Activated naive CD4-positive, alpha-beta T cell treated with anti-CD3 and anti-CD28 coated beads for 36 hours (primary cell): ENCODE data around the gene EMC6. TPM values are rescaled to one million over a fixed set of nuclear protein-coding genes. Genes with fewer than 3 reads are reported as not detected.

Experiments
- CTCF ChIA-PET: fragments of 350-600 bp; sonication (Branson Sonifier 250); formaldehyde crosslinking; loops from one replicate; lab custom pipeline; 2021; ENCODE audit warnings: antibody characterized with exemption; lab: Charles Lee
- DNase-seq: peaks from one replicate; pipeline ENCODE4 v3.0.0-alpha.2; 2020
- H3K27ac Mint-ChIP-seq: one replicate; pipeline ENCODE4 v1.8.0; 2021; ENCODE audit warnings: mild to moderate bottlenecking, mixed read lengths
- H3K27me3 Mint-ChIP-seq: one replicate; pipeline ENCODE4 v1.8.0; 2021; ENCODE audit warnings: low read depth, mixed read lengths
- H3K36me3 Mint-ChIP-seq: one replicate; pipeline ENCODE4 v1.8.0; 2021; ENCODE audit warnings: low read depth, mixed read lengths
- H3K4me1 Mint-ChIP-seq: one replicate; pipeline ENCODE4 v1.8.0; 2021; ENCODE audit warnings: low read depth, mixed read lengths
- H3K4me3 Mint-ChIP-seq: one replicate; pipeline ENCODE4 v1.8.0; 2021; ENCODE audit warnings: mild to moderate bottlenecking, moderate library complexity, mixed read lengths
- H3K9me3 Mint-ChIP-seq: one replicate; pipeline ENCODE4 v1.8.0; 2021; ENCODE audit warnings: mixed read lengths
- intact Hi-C: fragments of 100-400 bp; cut with micrococcal nuclease; formaldehyde crosslinking; loops from one replicate; pipeline ENCODE4 v1.15.1; 2023
- total RNA-seq, 2 experiments: library from RNA; stranded (reverse); gene quantifications; one replicate each; pipeline ENCODE4 v1.2.3, GENCODE V29; 2021

EMC6 gene
- total RNA-seq, 2 experiments from 2014 or later, result 41.8 to 44.0 TPM

GRCh38 chr17:3672571-3672970 is 4.0 kb downstream of the EMC6 start:
- no peak for DNase-seq
- intact Hi-C loops, result no loop called here
- no peaks in the 10 kb centered on the region for H3K27me3 Mint-ChIP-seq
- no peak overlapping the region for H3K4me3 Mint-ChIP-seq
- H3K27ac Mint-ChIP-seq, result no peak overlapping the region
- H3K4me1 Mint-ChIP-seq, result peaks cover 12% of the 10 kb centered on the region
- H3K9me3 Mint-ChIP-seq, result no peaks in the 10 kb centered on the region
- CTCF ChIA-PET, result interaction anchor here (0.8 kb wide), 1 partner anchor 10 kb away, joined by 3 read pairs; no protein-coding TSS in a partner anchor
- peaks cover 6% of the 10 kb centered on the region for H3K36me3 Mint-ChIP-seq

GRCh38 chr17:3675886-3676285 is 7.3 kb downstream of the EMC6 start:
- no peaks in the 10 kb centered on the region for H3K27me3 Mint-ChIP-seq
- no peak overlapping the region for H3K27ac Mint-ChIP-seq
- CTCF ChIA-PET, result no interaction called here
- peaks cover 3% of the 10 kb centered on the region for H3K36me3 Mint-ChIP-seq
- H3K4me3 Mint-ChIP-seq, result no peak overlapping the region
- intact Hi-C loops, result no loop called here
- peaks cover under 1% of the 10 kb centered on the region for H3K4me1 Mint-ChIP-seq
- DNase-seq, result no peak
- no peaks in the 10 kb centered on the region for H3K9me3 Mint-ChIP-seq

GRCh38 chr17:3678095-3678820 is 9.6 kb downstream of the EMC6 start:
- no peak for DNase-seq
- Mint-ChIP-seq H3K36me3 (peaks cover 9% of the 10 kb centered on the region), H3K9me3 (no peaks in the 10 kb centered on the region), H3K27ac (no peak overlapping the region), H3K4me1 (peaks cover 6% of the 10 kb centered on the region), H3K4me3 (no peak overlapping the region), H3K27me3 (no peaks in the 10 kb centered on the region)
- intact Hi-C loops, result no loop called here
- CTCF ChIA-PET, result no interaction called here

GRCh38 chr17:3678821-3679530 is 10.4 kb downstream of the EMC6 start:
- Mint-ChIP-seq H3K27ac (no peak overlapping the region), H3K36me3 (peaks cover 9% of the 10 kb centered on the region), H3K27me3 (no peaks in the 10 kb centered on the region), H3K4me1 (peaks cover 7% of the 10 kb centered on the region), H3K4me3 (no peak overlapping the region), H3K9me3 (no peaks in the 10 kb centered on the region)
- intact Hi-C loops, result no loop called here
- CTCF ChIA-PET, result interaction anchor here (1.0 kb wide), 1 partner anchor 32 kb away, joined by 3 read pairs; no protein-coding TSS in a partner anchor
- DNase-seq, result no peak

- H3K27ac Mint-ChIP-seq, result no peak overlapping the region
- CTCF ChIA-PET, result interaction anchor here (1.0 kb wide), 1 partner anchor 31 kb away, joined by 3 read pairs; no protein-coding TSS in a partner anchor
Measured at GRCh38 chr17:3679531-3680126, 11.0 kb downstream of the EMC6 start.

GRCh38 chr17:3681057-3681456 is 12.4 kb downstream of the EMC6 start:
- intact Hi-C loops, result loop anchor here (5.0 kb wide), 1 partner anchor 166 kb away; the partner anchor contains the start of gene NCBP3

More at GRCh38 chr17:3679531-3680126, 11.0 kb downstream of the EMC6 start:
- no peaks in the 10 kb centered on the region for H3K9me3 Mint-ChIP-seq
- H3K27me3 Mint-ChIP-seq, result no peaks in the 10 kb centered on the region
- intact Hi-C loops, result loop anchor here (5.0 kb wide), 1 partner anchor 168 kb away; the partner anchor contains the start of gene NCBP3
- H3K36me3 Mint-ChIP-seq, result peaks cover 9% of the 10 kb centered on the region
- H3K4me3 Mint-ChIP-seq, result no peak overlapping the region
- peaks cover 7% of the 10 kb centered on the region for H3K4me1 Mint-ChIP-seq
- no peak for DNase-seq

GRCh38 chr17:3681565-3681964 is 13.0 kb downstream of the EMC6 start:
- intact Hi-C loops, result loop anchor here (5.0 kb wide), 1 partner anchor 166 kb away; the partner anchor contains the start of gene NCBP3
- Mint-ChIP-seq H3K27me3 (no peaks in the 10 kb centered on the region), H3K4me1 (peaks cover 7% of the 10 kb centered on the region), H3K9me3 (no peaks in the 10 kb centered on the region), H3K27ac (no peak overlapping the region), H3K4me3 (no peak overlapping the region), H3K36me3 (peaks cover 7% of the 10 kb centered on the region)
- CTCF ChIA-PET, result interaction anchor here (1.4 to 2.7 kb wide), 2 partner anchors 48 to 57 kb away, joined by 4 to 27 read pairs; no protein-coding TSS in a partner anchor
- no peak for DNase-seq

More at GRCh38 chr17:3681057-3681456, 12.4 kb downstream of the EMC6 start:
- H3K27me3 Mint-ChIP-seq, result no peaks in the 10 kb centered on the region
- H3K4me3 Mint-ChIP-seq, result no peak overlapping the region
- H3K4me1 Mint-ChIP-seq, result peaks cover 7% of the 10 kb centered on the region
- H3K9me3 Mint-ChIP-seq, result no peaks in the 10 kb centered on the region
- H3K36me3 Mint-ChIP-seq, result peaks cover 7% of the 10 kb centered on the region
- CTCF ChIA-PET, result no interaction called here
- H3K27ac Mint-ChIP-seq, result no peak overlapping the region
- DNase-seq, result no peak

GRCh38 chr17:3682033-3682432 is 13.4 kb downstream of the EMC6 start:
- no peaks in the 10 kb centered on the region for H3K9me3 Mint-ChIP-seq
- no peak overlapping the region for H3K4me3 Mint-ChIP-seq
- no peak for DNase-seq
- H3K36me3 Mint-ChIP-seq, result peaks cover 7% of the 10 kb centered on the region
- CTCF ChIA-PET, result interaction anchor here (0.6 to 2.7 kb wide), 9 partner anchors 18 to 147 kb away, joined by 4 to 27 read pairs (median 5); partner anchors contain the start of gene HASPIN
- no peak overlapping the region for H3K27ac Mint-ChIP-seq
- no peaks in the 10 kb centered on the region for H3K27me3 Mint-ChIP-seq
- intact Hi-C loops, result loop anchor here (2.0 to 5.0 kb wide), 4 partner anchors 41 to 165 kb away; partner anchors contain the start of genes HASPIN and NCBP3
- H3K4me1 Mint-ChIP-seq, result peaks cover 7% of the 10 kb centered on the region

- Mint-ChIP-seq H3K4me3 (no peak overlapping the region), H3K9me3 (no peaks in the 10 kb centered on the region), H3K27me3 (no peaks in the 10 kb centered on the region), H3K36me3 (peaks cover 7% of the 10 kb centered on the region), H3K4me1 (peaks cover 7% of the 10 kb centered on the region), H3K27ac (no peak overlapping the region)
- intact Hi-C loops, result loop anchor here (2.0 to 5.0 kb wide), 4 partner anchors 40 to 164 kb away; partner anchors contain the start of genes HASPIN and NCBP3
- peak; percentile 72 for DNase-seq
- CTCF ChIA-PET, result interaction anchor here (0.6 to 2.7 kb wide), 24 partner anchors 9 to 1333 kb away, joined by 3 to 27 read pairs (median 4); partner anchors contain the start of genes HASPIN and P2RX5
Measured at GRCh38 chr17:3683054-3683511, 14.5 kb downstream of the EMC6 start.

- Mint-ChIP-seq H3K9me3 (no peaks in the 10 kb centered on the region), H3K27ac (no peak overlapping the region), H3K4me1 (peaks cover 7% of the 10 kb centered on the region), H3K4me3 (no peak overlapping the region), H3K36me3 (peaks cover 13% of the 10 kb centered on the region), H3K27me3 (no peaks in the 10 kb centered on the region)
- intact Hi-C loops, result no loop called here
- CTCF ChIA-PET, result no interaction called here
- DNase-seq, result no peak
Measured at GRCh38 chr17:3685174-3685573, 16.6 kb downstream of the EMC6 start.

- Mint-ChIP-seq H3K27ac (no peak overlapping the region), H3K9me3 (no peaks in the 10 kb centered on the region), H3K27me3 (no peaks in the 10 kb centered on the region), H3K36me3 (peaks cover 18% of the 10 kb centered on the region), H3K4me1 (peaks cover 4% of the 10 kb centered on the region), H3K4me3 (no peak overlapping the region)
- no peak for DNase-seq
- CTCF ChIA-PET, result interaction anchor here (0.8 to 1.5 kb wide), 2 partner anchors 19 to 35 kb away, joined by 3 to 4 read pairs; partner anchors contain the start of gene HASPIN
- intact Hi-C loops, result no loop called here
Measured at GRCh38 chr17:3688027-3688553, 19.5 kb downstream of the EMC6 start.
